NCI-H1048 (cell line): ENCODE measurements around the gene ZSCAN25.
"Not testable (repeated sequence)": the region's sequence is repeated elsewhere in the genome, so short reads cannot be mapped to it uniquely, and the experiment has no call there.

Experiments
- DNase-seq: peaks from one replicate; lab custom pipeline; 2025; lab: John Stamatoyannopoulos, UW

Gene ZSCAN25

GRCh38 chr7:99645590-99645989, 28.8 kb downstream of the ZSCAN25 start:
- no peak for DNase-seq

- DNase-seq, result no peak
Observed at GRCh38 chr7:99648843-99649242, 32.1 kb downstream of the ZSCAN25 start.

GRCh38 chr7:99651290-99651689, 34.5 kb downstream of the ZSCAN25 start:
- DNase-seq, result no peak

GRCh38 chr7:99652671-99653070, 35.9 kb downstream of the ZSCAN25 start:
- no peak for DNase-seq

GRCh38 chr7:99653269-99653668, 36.5 kb downstream of the ZSCAN25 start:
- DNase-seq, result not testable (repeated sequence)

- DNase-seq, result no peak
Observed at GRCh38 chr7:99653754-99654153, 37.0 kb downstream of the ZSCAN25 start.

GRCh38 chr7:99654626-99655025, 37.9 kb downstream of the ZSCAN25 start:
- DNase-seq, result not testable (repeated sequence)

- not testable (repeated sequence) for DNase-seq
Observed at GRCh38 chr7:99657879-99658278, 41.1 kb downstream of the ZSCAN25 start.

GRCh38 chr7:99665312-99666012, 48.7 kb downstream of the ZSCAN25 start:
- no peak for DNase-seq

GRCh38 chr7:99666013-99666395, 49.3 kb downstream of the ZSCAN25 start:
- no peak for DNase-seq

GRCh38 chr7:99667179-99667578, 50.4 kb downstream of the ZSCAN25 start:
- DNase-seq, result no peak

GRCh38 chr7:99668541-99668940, 51.8 kb downstream of the ZSCAN25 start:
- DNase-seq, result no peak

GRCh38 chr7:99669782-99670181, 53.0 kb downstream of the ZSCAN25 start:
- DNase-seq, result no peak

GRCh38 chr7:99672573-99672972, 55.8 kb downstream of the ZSCAN25 start:
- no peak for DNase-seq

- DNase-seq, result no peak
Observed at GRCh38 chr7:99674995-99675742, 58.4 kb downstream of the ZSCAN25 start.

- no peak for DNase-seq
Observed at GRCh38 chr7:99677013-99677647, 60.4 kb downstream of the ZSCAN25 start.

GRCh38 chr7:99677648-99678045, 60.9 kb downstream of the ZSCAN25 start:
- no peak for DNase-seq

- DNase-seq, result no peak
Observed at GRCh38 chr7:99679032-99679399, 62.3 kb downstream of the ZSCAN25 start.

- DNase-seq, result no peak
Observed at GRCh38 chr7:99679400-99680191, 62.9 kb downstream of the ZSCAN25 start, which contains the start of gene CYP3A5. Gene CYP3A5, minus strand, starts transcription at chr7:99679996. Its CDS starts 100 bp downstream, at chr7:99679896.
